Ectodermal cell (in vitro differentiated cells): Measurements from ENCODE around the gene RPS27A.
"Not testable (repeated sequence)": the region's sequence is repeated elsewhere in the genome, so short reads cannot be mapped to it uniquely, and the experiment has no call there.

Experiments used
- H3K27ac ChIP-seq: 2 replicates; pipeline ENCODE4 v1.7.0; 2013; ENCODE audit warnings: mild to moderate bottlenecking, low read depth, low read length; ENCODE audit not compliant: insufficient read depth, poor library complexity, severe bottlenecking
- H3K27me3 ChIP-seq: 2 replicates; pipeline ENCODE4 v1.7.0; 2013; ENCODE audit warnings: mild to moderate bottlenecking, low read length; ENCODE audit not compliant: insufficient read depth, control insufficient read depth, poor library complexity, severe bottlenecking
- H3K36me3 ChIP-seq: one replicate; pipeline ENCODE4 v1.7.0; 2013; ENCODE audit warnings: low read length; ENCODE audit not compliant: control insufficient read depth, insufficient read depth
- H3K4me1 ChIP-seq: one replicate; pipeline ENCODE4 v1.7.0; 2013; ENCODE audit warnings: low read length; ENCODE audit not compliant: control insufficient read depth, insufficient read depth
- H3K4me3 ChIP-seq: 2 replicates; pipeline ENCODE4 v1.7.0; 2013; ENCODE audit warnings: low read depth, low read length, control low read depth; ENCODE audit not compliant: insufficient read depth
- H3K9me3 ChIP-seq: 2 replicates; pipeline ENCODE4 v1.7.0; 2013; ENCODE audit warnings: mild to moderate bottlenecking, low read length, moderate library complexity; ENCODE audit not compliant: control insufficient read depth
- WGBS, 2 experiments: methylation state at CpG; one replicate each; pipeline ENCODE4 v1.1.7; 2013; ENCODE audit warnings: missing lambda C conversion rate in 2 of 2; 5-methylcytosine and 5-hydroxymethylcytosine counted together

Gene RPS27A

DNA sequence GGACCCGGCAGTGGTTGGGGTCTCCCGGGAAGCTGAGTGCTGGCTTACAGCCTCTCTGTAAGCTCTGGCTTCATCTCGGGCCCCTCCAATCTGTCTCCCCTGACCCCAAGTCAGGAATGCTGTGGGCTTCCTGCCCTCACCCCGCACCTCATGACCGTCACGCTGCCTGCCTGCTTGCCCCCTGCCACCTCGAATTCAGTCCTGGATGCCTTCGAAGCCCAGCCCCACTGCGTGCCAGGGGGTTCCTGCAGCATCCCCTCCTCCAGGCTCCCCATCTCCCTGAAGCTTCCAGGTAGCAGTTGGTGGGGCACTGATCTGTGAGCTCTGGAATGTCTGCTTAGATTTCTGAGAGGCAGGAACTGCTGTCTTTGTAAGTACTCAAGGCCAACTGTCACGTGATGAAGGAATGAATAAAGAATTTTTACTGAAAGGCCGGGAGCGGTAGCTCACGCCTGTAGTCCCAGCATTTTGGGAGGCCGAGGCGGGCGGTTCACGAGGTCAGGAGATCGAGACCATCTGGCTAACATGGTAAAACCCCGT, 6.9 kb upstream of the RPS27A start:
- Histone ChIP-seq H3K36me3 (no peaks in the 10 kb centered on the region), H3K4me1 (no peaks in the 10 kb centered on the region), H3K9me3 (no peaks in the 10 kb centered on the region), H3K27me3 (no peaks in the 10 kb centered on the region), H3K4me3 (no peak overlapping the region), H3K27ac (no peak overlapping the region)
- 86% methylated on average over 19 of the region's 19 CpGs for WGBS, 2 experiments

DNA sequence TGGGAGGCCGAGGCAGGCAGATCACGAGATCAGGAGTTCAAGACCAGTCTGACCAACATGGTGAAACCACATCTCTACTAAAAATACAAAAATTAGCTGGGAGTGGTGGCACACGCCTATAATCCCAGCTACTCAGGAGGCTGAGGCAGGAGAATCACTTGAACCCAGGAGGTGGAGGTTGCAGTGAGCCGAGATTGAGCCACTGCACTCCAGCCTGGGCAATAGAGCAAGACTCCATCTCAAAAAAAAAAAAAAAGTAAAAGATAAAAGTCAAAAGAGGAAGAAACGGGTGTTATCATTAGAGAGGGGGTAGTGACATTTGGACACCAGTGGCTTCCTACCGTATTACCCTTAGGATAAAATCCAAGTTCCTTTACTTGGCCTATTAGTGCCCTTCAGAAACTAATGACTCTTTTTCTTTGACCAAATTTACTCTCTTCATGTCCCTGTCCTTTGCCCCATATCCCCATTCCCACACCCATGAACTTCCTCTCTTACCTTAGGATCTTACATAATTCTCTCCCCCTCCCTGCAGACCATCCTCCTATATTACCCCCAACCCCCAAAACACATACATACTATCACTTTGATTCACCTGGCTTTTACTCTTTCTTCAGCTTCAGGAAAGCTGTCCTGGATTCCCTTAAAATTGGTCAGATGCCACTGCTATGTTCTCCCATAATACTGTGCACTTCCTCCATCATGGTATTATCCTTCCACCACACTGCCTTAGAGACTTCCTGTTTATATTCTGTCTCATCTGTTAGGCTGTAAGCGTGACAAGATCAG, 4.9 kb upstream of the RPS27A start:
- WGBS, 2 experiments = 92 to 95% methylated on average over 6 to 7 of the region's 7 CpGs
- H3K9me3 ChIP-seq, H3K27me3 ChIP-seq, H3K4me3 ChIP-seq, H3K4me1 ChIP-seq, H3K27ac ChIP-seq, H3K36me3 ChIP-seq: not testable (repeated sequence)

DNA sequence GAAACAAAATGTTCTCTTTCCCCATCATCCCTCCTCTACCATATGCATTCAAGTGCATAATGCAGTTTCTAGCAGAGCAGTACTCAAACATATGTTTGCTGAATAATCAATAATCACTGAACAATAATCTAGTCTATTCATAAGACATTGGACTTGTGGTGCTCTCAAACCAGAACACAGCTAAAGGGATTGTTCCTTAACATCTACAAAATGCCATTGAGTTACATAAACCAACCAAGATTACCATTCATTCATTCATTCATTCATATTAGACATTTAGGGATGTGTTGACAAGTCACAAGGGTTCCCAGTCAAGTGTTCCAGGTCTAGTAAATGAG, 4.3 kb upstream of the RPS27A start:
- no peak overlapping the region for H3K27ac ChIP-seq
- H3K4me1 ChIP-seq = peaks cover 4% of the 10 kb centered on the region
- H3K4me3 ChIP-seq = no peak overlapping the region
- H3K9me3 ChIP-seq = no peaks in the 10 kb centered on the region
- no peaks in the 10 kb centered on the region for H3K36me3 ChIP-seq
- H3K27me3 ChIP-seq = no peaks in the 10 kb centered on the region

DNA sequence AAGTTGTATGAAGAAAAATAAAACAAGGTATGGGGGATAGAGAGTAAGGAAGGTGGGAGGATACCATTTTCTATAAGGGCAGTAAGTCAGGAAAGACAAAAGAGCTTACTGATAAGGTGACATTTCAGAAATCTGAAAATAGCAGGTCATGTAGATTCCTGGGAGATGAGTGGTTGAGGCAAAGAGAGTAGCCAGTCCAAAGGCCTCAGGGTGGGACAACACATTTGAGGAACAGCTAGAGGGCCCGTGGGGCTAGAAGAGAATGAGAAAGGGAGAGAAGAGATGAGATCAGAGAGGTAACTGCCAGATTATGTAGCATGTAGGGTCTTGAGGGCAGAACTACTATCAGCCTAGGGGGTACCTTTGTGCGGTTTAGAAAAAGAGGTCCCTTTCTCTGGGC, 3.3 kb upstream of the RPS27A start:
- no peaks in the 10 kb centered on the region for H3K27me3 ChIP-seq
- peaks cover 11% of the 10 kb centered on the region for H3K4me1 ChIP-seq
- no peak overlapping the region for H3K4me3 ChIP-seq
- H3K9me3 ChIP-seq = no peaks in the 10 kb centered on the region
- 88 to 92% methylated on average over 2 of the region's 2 CpGs for WGBS, 2 experiments
- peaks cover 6% of the 10 kb centered on the region for H3K36me3 ChIP-seq
- H3K27ac ChIP-seq = no peak overlapping the region

DNA sequence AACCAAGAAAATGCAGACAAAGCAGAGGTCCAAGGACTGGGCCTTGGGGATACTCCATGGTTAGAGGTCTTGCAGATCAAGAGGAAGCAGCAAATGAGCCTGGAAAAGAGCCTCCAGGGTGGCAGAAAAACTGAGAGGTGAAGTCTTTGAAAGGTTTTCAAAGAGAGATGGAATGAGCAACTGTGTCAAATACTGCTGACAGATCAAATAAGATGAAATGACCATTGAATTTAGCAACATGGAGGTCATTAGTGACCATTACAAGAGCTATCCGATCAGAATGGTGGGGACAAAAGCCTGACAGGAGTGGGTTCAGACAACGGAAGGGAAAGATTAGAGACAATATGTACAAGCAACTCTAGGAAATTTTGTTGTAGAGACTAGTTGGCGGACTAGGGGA, 1.9 kb upstream of the RPS27A start:
- Histone ChIP-seq H3K4me1 (peaks cover 17% of the 10 kb centered on the region), H3K4me3 (no peak overlapping the region), H3K27ac (no peak overlapping the region), H3K36me3 (peaks cover 18% of the 10 kb centered on the region), H3K27me3 (no peaks in the 10 kb centered on the region), H3K9me3 (no peaks in the 10 kb centered on the region)
- 97 to 98% methylated on average over 3 of the region's 3 CpGs for WGBS, 2 experiments

DNA sequence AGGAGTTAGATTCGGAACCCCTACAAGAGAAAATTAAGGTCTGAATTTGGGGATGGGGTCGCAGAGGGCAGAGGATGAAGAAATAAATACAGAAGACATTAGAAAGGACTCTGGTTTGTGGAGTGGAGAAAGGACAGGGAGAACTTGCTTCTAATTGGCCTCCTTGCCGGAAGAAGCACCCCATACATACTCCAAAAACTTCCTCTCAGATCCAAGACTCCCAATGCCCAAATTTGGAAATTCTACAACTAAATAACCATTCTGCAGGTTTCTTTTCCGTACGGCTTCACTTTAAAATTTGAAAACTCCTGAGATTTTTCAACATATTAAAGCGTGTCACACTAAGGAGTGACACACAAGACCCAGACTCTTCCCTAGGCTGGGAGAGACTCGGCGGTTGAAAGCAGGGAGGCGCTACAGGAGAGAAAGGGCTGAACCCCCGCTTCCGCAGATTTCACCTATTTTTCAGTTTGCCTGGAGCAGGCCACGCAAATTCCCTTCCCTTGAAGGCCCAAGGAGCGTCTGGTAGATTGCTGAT, 873 bp upstream of the RPS27A start:
- Histone ChIP-seq H3K4me3 (peak overlapping the region; percentile 79), H3K27ac (peak overlapping the region; percentile 45), H3K9me3 (no peaks in the 10 kb centered on the region), H3K27me3 (no peaks in the 10 kb centered on the region), H3K4me1 (peaks cover 17% of the 10 kb centered on the region), H3K36me3 (peaks cover 20% of the 10 kb centered on the region)
- WGBS, 2 experiments = 8 to 10% methylated on average over 13 of the region's 13 CpGs

DNA sequence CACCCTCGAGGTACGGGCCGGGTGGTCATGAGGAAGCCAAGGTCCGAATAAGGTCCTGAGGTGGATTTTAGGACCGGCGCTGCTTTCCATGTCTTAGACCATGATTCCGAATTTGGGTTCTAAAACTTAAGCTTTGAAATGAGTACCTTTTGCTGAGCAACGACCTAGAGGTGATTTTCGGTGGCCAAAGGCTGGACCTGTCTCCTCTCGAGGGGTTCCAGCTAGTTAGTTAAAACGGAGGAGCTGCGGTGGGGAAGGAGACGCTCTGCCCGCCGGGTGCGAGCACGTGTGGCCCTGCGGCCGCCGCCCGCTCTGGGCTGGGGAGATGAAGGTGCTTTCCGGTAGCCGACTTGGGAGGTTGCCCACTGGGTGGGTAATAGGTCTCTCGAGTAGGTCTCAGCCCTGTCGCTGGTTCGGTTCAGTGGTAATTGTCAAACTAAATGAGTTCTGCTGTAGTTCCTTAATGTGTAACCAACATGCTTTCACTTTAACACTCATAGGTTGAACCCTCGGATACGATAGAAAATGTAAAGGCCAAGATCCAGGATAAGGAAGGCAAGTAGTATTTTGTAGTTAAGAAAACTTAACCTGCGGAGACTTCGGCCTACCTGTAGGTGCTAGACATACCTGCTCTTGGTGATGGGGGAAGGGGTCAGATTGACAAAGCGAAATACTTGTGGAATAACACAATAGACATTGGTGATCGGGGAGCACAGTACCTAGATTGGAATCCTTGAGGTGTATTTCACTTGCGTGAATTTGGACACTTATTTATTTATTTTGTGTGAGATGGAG, 572 bp downstream of the RPS27A start:
- Histone ChIP-seq H3K4me3 (peak overlapping the region; percentile 79), H3K9me3 (no peaks in the 10 kb centered on the region), H3K27ac (peak overlapping the region; percentile 4), H3K4me1 (peaks cover 17% of the 10 kb centered on the region), H3K36me3 (peaks cover 20% of the 10 kb centered on the region), H3K27me3 (no peaks in the 10 kb centered on the region)
- 5 to 6% methylated on average over 32 to 33 of the region's 33 CpGs for WGBS, 2 experiments

DNA sequence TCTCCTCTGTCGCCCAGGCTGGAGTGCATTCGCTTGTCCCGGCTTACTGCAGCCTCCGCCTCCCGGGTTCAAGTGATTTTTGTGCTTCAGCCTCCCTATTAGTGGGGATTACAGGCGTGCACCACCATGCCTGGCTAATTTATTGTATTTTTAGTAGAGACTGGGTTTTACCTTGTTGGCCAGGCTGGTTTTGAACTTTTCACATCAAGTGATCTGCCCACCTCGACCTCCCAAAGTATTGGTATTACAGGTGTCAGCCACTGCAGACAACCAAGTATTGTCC, 1.1 kb downstream of the RPS27A start:
- H3K9me3 ChIP-seq = no peaks in the 10 kb centered on the region
- H3K4me1 ChIP-seq = peaks cover 17% of the 10 kb centered on the region
- H3K27ac ChIP-seq = no peak overlapping the region
- 74 to 76% methylated on average over 7 of the region's 7 CpGs for WGBS, 2 experiments
- peak overlapping the region; percentile 79 for H3K4me3 ChIP-seq
- H3K36me3 ChIP-seq = peaks cover 20% of the 10 kb centered on the region
- H3K27me3 ChIP-seq = no peaks in the 10 kb centered on the region

DNA sequence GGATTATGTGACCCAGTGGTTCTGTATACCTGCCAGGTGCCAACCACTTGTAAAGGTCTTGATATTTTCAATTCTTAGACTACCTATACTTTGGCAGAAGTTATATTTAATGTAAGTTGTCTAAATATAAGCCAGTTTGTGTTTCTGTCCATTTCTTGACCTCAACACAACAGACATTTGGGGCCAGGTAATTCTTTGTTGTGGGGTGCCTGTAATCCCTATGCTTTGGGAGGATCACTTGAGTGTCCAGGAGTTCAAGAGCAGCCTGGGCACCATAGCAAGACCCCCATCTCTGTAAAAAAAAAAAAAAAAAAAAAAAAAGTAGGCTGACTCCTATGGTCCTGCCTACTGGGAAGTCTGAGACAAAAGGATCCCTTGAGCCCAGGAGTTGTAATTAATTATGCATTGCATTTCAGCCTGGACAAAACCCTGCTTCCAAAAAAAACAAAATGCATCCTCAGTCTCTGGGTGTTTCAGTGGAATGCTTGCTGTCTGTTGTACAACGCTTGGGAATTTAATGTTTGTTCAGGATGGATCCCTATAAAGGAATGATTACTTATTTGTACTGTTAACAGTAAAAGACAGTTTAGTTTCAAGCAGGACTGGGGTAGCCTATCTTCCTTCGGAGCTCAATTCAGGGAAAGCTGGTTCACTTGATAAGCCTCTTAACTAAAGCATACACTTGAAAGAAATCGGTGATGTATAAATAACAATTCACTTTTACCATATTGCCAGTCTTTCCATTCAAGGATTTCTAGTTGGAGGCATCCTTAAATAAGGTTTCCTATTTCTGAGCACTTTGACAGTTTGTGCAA, 3.4 kb downstream of the RPS27A start:
- peak overlapping the region; percentile 38 for H3K27ac ChIP-seq
- H3K27me3 ChIP-seq = no peaks in the 10 kb centered on the region
- 89 to 95% methylated on average over 3 of the region's 3 CpGs for WGBS, 2 experiments
- H3K36me3 ChIP-seq = peaks cover 26% of the 10 kb centered on the region
- no peaks in the 10 kb centered on the region for H3K9me3 ChIP-seq
- no peak overlapping the region for H3K4me3 ChIP-seq
- peaks cover 16% of the 10 kb centered on the region for H3K4me1 ChIP-seq
